Glutamatergic neuron (in vitro differentiated cells): Measurements from ENCODE around the gene ECHS1. TPM values are rescaled to one million over a fixed set of nuclear protein-coding genes. Genes with fewer than 3 reads are reported as not detected.

Experiments used
- DNase-seq: peaks from one replicate; pipeline ENCODE4 v3.0.0; 2022
- H3K27ac Mint-ChIP-seq: one replicate; pipeline ENCODE4 v1.8.0; 2020; ENCODE audit warnings: mild to moderate bottlenecking, mixed read lengths, inconsistent platforms; ENCODE audit not compliant: unreplicated experiment
- H3K27me3 Mint-ChIP-seq: one replicate; pipeline ENCODE4 v1.8.0; 2020; ENCODE audit warnings: mild to moderate bottlenecking, moderate library complexity, mixed read lengths, inconsistent platforms; ENCODE audit not compliant: unreplicated experiment
- H3K36me3 Mint-ChIP-seq: one replicate; pipeline ENCODE4 v1.8.0; 2020; ENCODE audit warnings: mild to moderate bottlenecking, mixed read lengths, inconsistent platforms; ENCODE audit not compliant: unreplicated experiment
- H3K4me1 Mint-ChIP-seq: one replicate; pipeline ENCODE4 v1.8.0; 2020; ENCODE audit warnings: mild to moderate bottlenecking, low read depth, mixed read lengths, inconsistent platforms; ENCODE audit not compliant: unreplicated experiment
- H3K4me3 Mint-ChIP-seq: one replicate; pipeline ENCODE4 v1.8.0; 2020; ENCODE audit warnings: mild to moderate bottlenecking, mixed read lengths, inconsistent platforms; ENCODE audit not compliant: unreplicated experiment
- H3K9me3 Mint-ChIP-seq: one replicate; pipeline ENCODE4 v1.8.0; 2020; ENCODE audit warnings: mild to moderate bottlenecking, moderate library complexity, mixed read lengths, inconsistent platforms; ENCODE audit not compliant: unreplicated experiment
- CTCF ChIP-seq: fragments of 200-600 bp; sonication (generic); IDR thresholded peaks from one replicate; pipeline ENCODE4 v1.5.0; 2021; ENCODE audit not compliant: partially characterized antibody, unreplicated experiment
- total RNA-seq: library from RNA; stranded (reverse); fragmentation: NEBNext Ultra II Directional; extraction: Animal tissue kit (Norgen Biotek cat#: 25700); gene quantifications from one replicate; pipeline ENCODE4 v1.2.1, GENCODE V29; 2021; ENCODE audit not compliant: unreplicated experiment

The ECHS1 gene
- total RNA-seq, 1 donor from 2014 or later = 64.2 TPM

GRCh38 chr10:133358162-133358924 is 14.8 kb downstream of the ECHS1 start:
- Mint-ChIP-seq H3K9me3 (peaks cover 7% of the 10 kb centered on the region), H3K27ac (no peak overlapping the region), H3K27me3 (peaks cover 3% of the 10 kb centered on the region), H3K4me1 (no peaks in the 10 kb centered on the region), H3K36me3 (peaks cover 10% of the 10 kb centered on the region), H3K4me3 (no peak overlapping the region)
- no peak for DNase-seq
- TF ChIP-seq CTCF = no peak

- Mint-ChIP-seq H3K4me1 (no peaks in the 10 kb centered on the region), H3K4me3 (peak within 1 kb of the TSS; percentile 76), H3K9me3 (peaks cover 7% of the 10 kb centered on the region), H3K27me3 (peaks cover 3% of the 10 kb centered on the region), H3K36me3 (peaks cover 10% of the 10 kb centered on the region), H3K27ac (no peak within 1 kb of the TSS)
- DNase-seq = peak; percentile 70
- TF ChIP-seq CTCF = no peak
These were observed 15.6 kb downstream of the ECHS1 start, which contains the start of gene FUOM for GRCh38 chr10:133357285-133358161. Gene FUOM, minus strand, starts transcription at chr10:133358019. Its CDS starts 12 bp downstream, at chr10:133358007.

- TF ChIP-seq CTCF = no peak
- H3K9me3 Mint-ChIP-seq = peaks cover 2% of the 10 kb centered on the region
- no peaks in the 10 kb centered on the region for H3K4me1 Mint-ChIP-seq
- H3K27ac Mint-ChIP-seq = no peak overlapping the region
- H3K27me3 Mint-ChIP-seq = no peaks in the 10 kb centered on the region
- DNase-seq = no peak
- peaks cover 4% of the 10 kb centered on the region for H3K36me3 Mint-ChIP-seq
- H3K4me3 Mint-ChIP-seq = peak overlapping the region; percentile 76
These were observed 16.4 kb downstream of the ECHS1 start for GRCh38 chr10:133356549-133357284.

GRCh38 chr10:133355991-133356390 is 17.2 kb downstream of the ECHS1 start:
- no peak for TF ChIP-seq CTCF
- H3K27ac Mint-ChIP-seq = no peak overlapping the region
- no peaks in the 10 kb centered on the region for H3K27me3 Mint-ChIP-seq
- DNase-seq = no peak
- no peak overlapping the region for H3K4me3 Mint-ChIP-seq
- H3K9me3 Mint-ChIP-seq = peaks cover 2% of the 10 kb centered on the region
- no peaks in the 10 kb centered on the region for H3K4me1 Mint-ChIP-seq
- H3K36me3 Mint-ChIP-seq = no peaks in the 10 kb centered on the region
